Activated effector memory CD4-positive, alpha-beta T cell treated with Interleukin-2 at 50 U/mL for 16 hours (primary cell): ENCODE data around the gene FAHD2A.
"Not testable (repeated sequence)": the region's sequence is repeated elsewhere in the genome, so short reads cannot be mapped to it uniquely, and the experiment has no call there.

Source experiments
- DNase-seq: peaks from one replicate; pipeline ENCODE4 v3.0.0-alpha.2; 2020

FAHD2A gene

DNA sequence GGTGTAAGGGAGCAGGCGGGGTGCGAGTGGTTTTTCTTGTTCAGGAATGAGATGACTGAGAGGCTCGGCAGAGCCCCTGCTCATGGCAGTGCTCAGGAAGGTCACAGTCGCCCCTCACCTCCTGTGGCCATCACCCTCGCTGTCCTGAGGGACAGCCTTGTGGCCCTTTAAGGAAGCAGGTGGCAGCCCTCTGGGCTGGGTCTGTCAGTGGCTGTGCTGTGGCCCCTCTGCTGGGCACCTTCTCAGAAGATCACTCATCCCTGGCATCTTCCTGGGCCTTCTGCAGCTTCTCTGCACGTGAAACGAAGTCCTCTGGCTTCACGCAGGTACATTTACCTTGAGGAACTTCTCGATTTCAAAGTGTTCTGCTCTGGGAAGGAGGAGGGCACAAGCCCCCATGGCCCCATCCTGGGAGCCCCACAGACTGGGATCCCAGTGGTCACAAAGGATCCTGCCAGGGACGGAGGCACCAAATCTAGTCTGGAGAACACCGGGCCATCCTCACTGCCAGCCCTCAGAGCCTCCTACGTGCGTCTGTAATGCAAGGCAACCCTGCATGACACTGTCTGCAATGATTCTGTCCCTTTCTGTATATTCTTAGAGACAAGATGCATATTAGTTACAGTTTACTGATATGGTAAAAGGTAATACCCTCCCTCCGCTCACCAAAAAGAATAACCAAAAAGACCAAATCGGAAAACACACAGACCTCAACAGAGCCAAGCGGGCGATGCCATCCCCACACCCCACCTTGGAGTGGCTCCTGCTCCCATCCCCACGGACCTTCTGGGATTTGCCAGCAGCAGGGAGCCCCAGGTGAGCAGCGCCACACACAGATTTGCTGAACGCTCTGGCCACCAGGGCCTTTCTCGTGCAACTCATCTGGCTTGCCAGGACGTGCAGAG lies 25.9 kb upstream of the FAHD2A start:
- no peak for DNase-seq

DNA sequence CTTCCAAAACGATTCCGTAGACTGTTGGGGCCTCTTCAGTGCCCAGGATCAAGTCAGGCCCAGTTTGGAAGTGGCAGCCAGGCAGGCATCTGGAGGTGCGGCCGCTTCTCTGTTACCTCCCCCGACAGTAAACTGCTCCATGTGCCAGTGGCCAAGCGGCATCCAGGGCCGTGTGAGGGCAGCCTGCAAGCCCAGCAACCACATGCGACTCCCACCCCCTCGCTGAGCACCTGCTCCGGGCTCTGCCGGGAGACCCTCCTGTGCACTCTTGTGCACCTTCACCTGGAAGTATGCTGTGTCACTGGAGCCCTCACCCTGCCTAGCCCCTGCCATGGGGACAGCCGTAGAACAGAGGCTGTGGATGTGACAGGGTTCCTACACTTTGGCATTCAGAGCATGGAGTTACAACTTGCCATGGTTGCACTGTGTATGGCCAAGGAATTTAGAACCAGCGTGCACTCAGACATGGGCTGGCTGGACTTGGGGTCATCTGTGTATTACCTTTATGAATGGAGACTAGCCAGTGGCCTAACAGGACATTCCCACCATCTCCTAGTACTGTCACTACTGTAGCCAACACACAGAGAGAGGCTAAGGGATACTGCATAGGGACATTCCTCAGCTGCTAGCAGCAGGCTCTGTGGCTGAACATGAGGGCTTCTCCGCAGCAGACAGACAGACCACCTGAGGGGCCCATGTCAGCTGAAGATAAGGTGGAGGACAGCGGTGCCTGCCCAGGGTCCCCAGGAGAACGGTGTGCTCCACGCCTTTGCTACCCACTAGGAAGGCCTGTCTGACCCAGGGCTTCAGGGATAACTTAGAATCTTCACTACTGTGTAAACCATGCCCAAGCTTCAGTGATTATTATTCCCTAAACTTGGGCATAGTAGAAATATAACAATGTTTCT lies 25.0 kb upstream of the FAHD2A start:
- DNase-seq = no peak

- DNase-seq = not testable (repeated sequence)
Observed at GRCh38 chr2:95378281-95378680, 24.2 kb upstream of the FAHD2A start.

GRCh38 chr2:95379371-95379831 lies 23.1 kb upstream of the FAHD2A start:
- no peak for DNase-seq

DNA sequence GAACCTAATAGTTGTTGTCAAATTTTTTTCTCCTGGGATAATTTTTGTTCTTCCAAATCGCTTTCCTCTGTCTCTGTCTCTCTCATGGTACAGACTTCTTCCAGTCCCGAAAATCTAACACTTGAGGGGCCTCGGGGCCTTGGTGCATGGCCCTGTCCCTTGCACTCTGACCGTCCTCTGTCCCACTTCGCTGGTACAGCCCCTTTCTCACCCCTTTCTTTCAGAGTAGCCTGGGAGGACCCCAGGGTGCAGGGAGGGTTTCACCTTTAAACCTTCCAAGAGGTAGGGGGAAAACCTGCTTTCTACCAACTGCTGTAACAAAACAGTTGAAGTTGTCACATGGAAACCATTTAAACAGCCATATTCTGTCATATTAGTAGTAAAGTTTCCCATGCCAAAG lies 22.2 kb upstream of the FAHD2A start:
- no peak for DNase-seq

GRCh38 chr2:95380731-95381130 lies 21.8 kb upstream of the FAHD2A start:
- no peak for DNase-seq

- no peak for DNase-seq
Observed at GRCh38 chr2:95381212-95382191, 21.0 kb upstream of the FAHD2A start.

- DNase-seq = no peak
Observed at GRCh38 chr2:95382192-95382591, 20.3 kb upstream of the FAHD2A start.

GRCh38 chr2:95382686-95383634 lies 19.5 kb upstream of the FAHD2A start:
- DNase-seq = no peak

DNA sequence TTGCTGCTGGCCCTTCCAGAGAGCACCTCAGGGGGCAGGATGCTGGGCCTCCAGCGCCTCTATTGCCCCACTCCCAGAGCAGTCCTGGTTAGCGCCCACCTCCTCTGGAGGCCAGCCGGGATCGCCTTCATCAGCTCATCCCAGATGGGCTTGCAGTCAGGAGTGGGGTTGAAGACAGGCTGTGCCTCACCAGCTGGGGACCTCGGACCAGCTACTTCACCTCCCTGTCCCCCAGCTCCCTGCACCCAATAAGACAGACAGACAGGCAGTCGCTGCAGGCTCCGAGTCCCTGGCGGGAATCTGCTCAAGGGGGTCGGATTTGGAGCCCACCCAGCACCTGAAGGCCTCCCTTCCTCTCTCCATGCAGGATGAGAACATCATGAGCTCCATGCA lies 18.9 kb upstream of the FAHD2A start:
- DNase-seq = no peak

DNA sequence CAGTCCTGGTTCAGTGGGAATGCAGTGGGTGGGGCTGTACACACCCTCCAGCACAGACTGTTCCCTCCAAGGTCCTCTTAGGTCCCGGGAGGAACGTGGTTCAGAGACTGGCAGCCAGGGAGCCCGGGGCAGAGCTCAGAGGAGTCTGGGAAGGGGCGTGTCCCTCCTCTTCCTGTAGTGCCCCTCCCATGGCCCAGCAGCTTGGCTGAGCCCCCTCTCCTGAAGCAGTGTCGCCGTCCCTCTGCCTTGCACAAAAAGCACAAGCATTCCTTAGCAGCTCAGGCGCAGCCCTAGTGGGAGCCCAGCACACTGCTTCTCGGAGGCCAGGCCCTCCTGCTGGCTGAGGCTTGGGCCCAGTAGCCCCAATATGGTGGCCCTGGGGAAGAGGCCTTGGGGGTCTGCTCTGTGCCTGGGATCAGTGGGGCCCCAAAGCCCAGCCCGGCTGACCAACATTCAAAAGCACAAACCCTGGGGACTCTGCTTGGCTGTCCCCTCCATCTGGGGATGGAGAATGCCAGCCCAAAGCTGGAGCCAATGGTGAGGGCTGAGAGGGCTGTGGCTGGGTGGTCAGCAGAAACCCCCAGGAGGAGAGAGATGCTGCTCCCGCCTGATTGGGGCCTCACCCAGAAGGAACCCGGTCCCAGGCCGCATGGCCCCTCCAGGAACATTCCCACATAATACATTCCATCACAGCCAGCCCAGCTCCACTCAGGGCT lies 17.5 kb upstream of the FAHD2A start:
- DNase-seq = no peak

DNA sequence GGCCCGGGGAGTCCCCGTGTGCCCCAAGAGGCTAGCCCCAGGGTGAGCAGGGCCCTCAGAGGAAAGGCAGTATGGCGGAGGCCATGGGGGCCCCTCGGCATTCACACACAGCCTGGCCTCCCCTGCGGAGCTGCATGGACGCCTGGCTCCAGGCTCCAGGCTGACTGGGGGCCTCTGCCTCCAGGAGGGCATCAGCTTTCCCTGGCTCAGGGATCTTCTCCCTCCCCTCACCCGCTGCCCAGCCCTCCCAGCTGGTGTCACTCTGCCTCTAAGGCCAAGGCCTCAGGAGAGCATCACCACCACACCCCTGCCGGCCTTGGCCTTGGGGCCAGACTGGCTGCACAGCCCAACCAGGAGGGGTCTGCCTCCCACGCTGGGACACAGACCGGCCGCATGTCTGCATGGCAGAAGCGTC lies 16.9 kb upstream of the FAHD2A start:
- DNase-seq = no peak

DNA sequence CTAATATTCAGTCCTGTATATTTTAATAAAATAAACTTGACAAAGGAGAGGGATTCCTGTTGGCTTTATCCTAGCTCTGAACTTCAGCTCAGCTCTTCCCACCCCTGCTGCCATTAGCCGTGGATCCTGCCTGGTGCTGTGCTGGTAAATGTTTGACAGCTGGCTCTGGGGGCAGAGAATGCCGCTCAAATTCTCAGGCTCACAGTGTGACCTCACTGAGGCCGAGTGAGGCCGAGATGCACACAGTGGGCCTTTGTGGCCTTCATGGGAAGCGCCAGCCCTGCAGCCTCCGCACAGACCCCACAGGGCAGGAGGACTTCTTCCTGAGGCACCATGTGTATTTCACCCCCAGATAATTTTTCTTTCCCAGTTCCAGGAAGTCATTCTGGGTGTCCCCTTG lies 16.5 kb upstream of the FAHD2A start:
- no peak for DNase-seq

GRCh38 chr2:95387358-95387757 lies 15.2 kb upstream of the FAHD2A start:
- DNase-seq = no peak

DNA sequence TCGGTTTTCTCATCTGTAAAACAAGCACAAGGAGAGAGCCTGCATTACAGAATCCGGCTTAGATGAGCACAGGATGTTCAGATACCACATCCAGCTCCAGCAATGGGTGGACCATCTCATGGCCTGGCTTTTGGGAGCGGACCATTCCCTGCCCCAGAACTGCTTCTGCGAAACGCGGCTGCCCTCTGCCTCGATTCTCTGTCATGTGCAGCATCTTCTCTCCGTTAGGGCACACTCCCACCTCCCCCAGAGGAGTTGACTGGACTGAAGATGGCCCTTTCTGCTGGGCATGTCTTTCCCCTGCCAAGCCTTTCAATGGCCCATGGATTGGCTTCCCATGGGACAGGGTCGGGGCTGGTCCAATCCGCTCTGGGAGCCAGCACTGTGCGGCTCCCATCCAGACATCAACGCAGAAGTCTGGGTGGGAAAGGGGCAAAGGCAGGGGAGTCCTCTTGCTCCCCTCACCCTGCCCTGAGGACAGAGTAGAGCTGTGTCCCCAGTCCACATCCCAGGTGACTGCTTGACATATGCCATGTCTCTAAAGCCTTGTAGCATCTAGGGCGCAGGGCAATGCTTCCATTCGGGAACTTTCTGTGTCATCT lies 14.3 kb upstream of the FAHD2A start:
- DNase-seq = no peak

DNA sequence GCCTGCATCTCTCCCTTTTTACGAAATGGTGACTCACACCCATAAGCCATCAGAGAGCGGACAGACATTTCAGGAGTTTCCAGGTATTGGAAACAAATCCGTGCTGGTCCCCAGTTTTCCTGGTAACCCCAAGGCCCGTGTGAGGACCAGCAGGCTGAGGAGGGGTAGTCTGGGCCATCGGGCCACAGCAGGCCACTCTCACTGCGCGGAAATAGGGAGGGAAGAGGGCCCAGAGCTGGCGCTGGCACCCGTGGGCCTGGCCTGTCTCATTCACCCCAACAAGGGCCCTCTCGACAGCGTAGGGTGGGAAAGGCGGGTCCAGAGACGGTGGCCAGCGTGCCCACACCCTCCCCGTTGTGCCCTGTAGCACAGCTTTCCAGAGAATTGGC lies 13.7 kb upstream of the FAHD2A start:
- no peak for DNase-seq

DNA sequence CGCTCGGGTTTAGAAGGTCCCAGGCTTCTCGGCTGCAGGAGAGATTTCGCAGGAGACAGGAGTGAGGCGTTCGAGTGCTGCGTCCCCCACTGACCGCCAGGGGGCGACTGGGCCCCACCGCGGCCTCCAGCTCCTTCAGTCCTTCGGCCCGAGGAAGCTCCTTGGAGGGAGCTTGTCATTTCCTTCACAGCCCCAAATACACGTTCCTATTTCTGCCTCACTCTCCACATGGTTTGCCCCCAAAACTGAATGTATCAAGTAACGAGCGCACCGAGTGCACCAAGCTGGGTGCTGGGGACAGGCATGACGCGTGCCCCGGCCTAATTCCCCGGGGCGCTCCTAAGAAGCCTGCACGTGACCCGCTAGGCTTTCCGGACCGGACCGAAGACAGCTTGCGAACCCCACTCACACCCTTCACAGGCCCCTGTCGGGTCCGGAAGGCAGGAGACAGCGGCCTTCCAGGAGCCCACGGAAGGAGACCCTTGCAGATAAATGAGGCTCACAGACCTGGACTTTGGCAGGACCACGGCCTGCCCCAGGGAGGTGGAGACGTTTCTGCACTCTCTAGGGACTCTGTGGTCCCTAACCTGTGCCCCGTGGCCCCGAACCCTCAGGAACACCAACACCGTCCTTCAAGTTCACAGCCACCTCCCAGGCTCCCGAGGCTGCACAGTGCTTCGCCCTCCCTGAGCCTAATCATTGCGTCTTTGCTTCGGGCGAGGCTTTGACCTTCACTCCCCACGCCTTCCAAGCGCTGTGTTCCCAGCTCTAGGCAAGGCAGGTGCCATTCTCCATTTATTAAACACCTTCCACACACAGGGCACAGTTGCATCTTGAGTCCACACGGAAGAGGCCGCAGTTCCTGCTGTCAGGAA lies 13.0 kb upstream of the FAHD2A start:
- peak; percentile 7 for DNase-seq

GRCh38 chr2:95390272-95390880 lies 12.1 kb upstream of the FAHD2A start:
- no peak for DNase-seq

DNA sequence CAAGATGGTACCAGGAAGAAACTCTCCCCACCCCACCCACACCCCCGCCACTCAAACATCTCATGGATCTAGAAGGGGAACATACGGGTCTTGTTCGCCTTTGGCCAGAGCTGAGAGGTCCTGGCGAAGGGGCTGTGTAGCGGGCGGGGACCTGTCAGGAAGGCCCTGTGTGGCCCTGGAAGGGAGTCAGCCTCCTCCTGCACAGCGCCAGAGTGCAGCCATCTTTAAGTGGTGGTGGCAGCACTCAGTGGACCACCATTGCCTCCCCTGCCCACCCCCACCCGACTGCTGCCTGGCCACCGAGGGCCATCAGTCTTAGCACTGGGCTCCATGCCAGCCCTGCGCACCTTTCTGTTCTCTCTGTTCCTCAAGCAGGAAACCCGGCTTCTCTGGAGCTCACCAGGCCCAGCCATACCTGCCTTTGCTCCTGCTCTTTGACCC lies 11.6 kb upstream of the FAHD2A start:
- no peak for DNase-seq
